Trophoblast cell (in vitro differentiated cells and primary cell): Measurements from ENCODE around the gene PRSS50.
A peak's percentile ranks its signal among the peaks of the same experiment; 100 is the strongest.

Source experiments
- DNase-seq, 2 donors: peaks; one replicate each; pipeline ENCODE4 v3.0.0-alpha.2; 2016
- H2AFZ ChIP-seq: 2 replicates; pipeline ENCODE4 v1.6.1; 2013; ENCODE audit warnings: low read length, moderate library complexity, mild to moderate bottlenecking; ENCODE audit not compliant: insufficient read depth, poor library complexity
- H2AK5ac ChIP-seq: 2 replicates; pipeline ENCODE4 v1.6.1; 2013; ENCODE audit warnings: mild to moderate bottlenecking, low read length
- H2BK120ac ChIP-seq: 2 replicates; pipeline ENCODE4 v1.6.1; 2013; ENCODE audit warnings: low read length, mild to moderate bottlenecking, moderate library complexity; ENCODE audit not compliant: insufficient read depth, poor library complexity
- H2BK12ac ChIP-seq: 2 replicates; pipeline ENCODE4 v1.6.1; 2013; ENCODE audit warnings: mild to moderate bottlenecking, low read length, moderate library complexity
- H2BK5ac ChIP-seq: 2 replicates; pipeline ENCODE4 v1.6.1; 2013; ENCODE audit warnings: low read length, low read depth, moderate library complexity, mild to moderate bottlenecking; ENCODE audit not compliant: poor library complexity
- H3K14ac ChIP-seq: 2 replicates; pipeline ENCODE4 v1.6.1; 2013; ENCODE audit warnings: mild to moderate bottlenecking, low read length
- H3K18ac ChIP-seq: 2 replicates; pipeline ENCODE4 v1.6.1; 2013; ENCODE audit warnings: mild to moderate bottlenecking, low read length
- H3K23ac ChIP-seq: 2 replicates; pipeline ENCODE4 v1.6.1; 2013; ENCODE audit warnings: low read length
- H3K27ac ChIP-seq: 2 replicates; pipeline ENCODE4 v1.5.1; 2013; ENCODE audit warnings: low read depth, mild to moderate bottlenecking, inconsistent platforms, low read length, moderate library complexity
- H3K27me3 ChIP-seq: 2 replicates; pipeline ENCODE4 v1.6.1; 2013; ENCODE audit warnings: inconsistent platforms, mild to moderate bottlenecking, low read length, moderate library complexity; ENCODE audit not compliant: insufficient read depth
- H3K36me3 ChIP-seq, 2 experiments: 1 replicate in 1 of 2; 2 replicates in 1 of 2; pipeline ENCODE4 v1.6.1; 2013; ENCODE audit warnings: low read length in 2 of 2, mild to moderate bottlenecking in 2 of 2, moderate library complexity in 1 of 2; ENCODE audit not compliant: insufficient read depth in 2 of 2, control insufficient read depth in 1 of 2
- H3K4ac ChIP-seq: 2 replicates; pipeline ENCODE4 v1.6.1; 2013; ENCODE audit warnings: low read depth, mild to moderate bottlenecking, low read length, moderate library complexity
- H3K4me1 ChIP-seq, 2 experiments: 1 replicate in 1 of 2; 2 replicates in 1 of 2; pipeline ENCODE4 v1.6.1; 2013; ENCODE audit warnings: low read length in 2 of 2, mild to moderate bottlenecking in 2 of 2, moderate library complexity in 1 of 2; ENCODE audit not compliant: insufficient read depth in 2 of 2, control insufficient read depth in 1 of 2
- H3K4me2 ChIP-seq: 2 replicates; pipeline ENCODE4 v1.6.1; 2013; ENCODE audit warnings: inconsistent platforms, mild to moderate bottlenecking, low read length, moderate library complexity
- H3K4me3 ChIP-seq: 2 replicates; pipeline ENCODE4 v1.5.1; 2013; ENCODE audit warnings: mild to moderate bottlenecking, low read depth, low read length, inconsistent platforms
- H3K79me1 ChIP-seq: one replicate; pipeline ENCODE4 v1.6.1; 2013; ENCODE audit warnings: low read length
- H3K79me2 ChIP-seq: 2 replicates; pipeline ENCODE4 v1.6.1; 2013; ENCODE audit warnings: low read length, mild to moderate bottlenecking; ENCODE audit not compliant: control insufficient read depth, insufficient read depth, poor library complexity
- H3K9ac ChIP-seq: 2 replicates; pipeline ENCODE4 v1.6.1; 2013; ENCODE audit warnings: mild to moderate bottlenecking, low read length
- H3K9me3 ChIP-seq: 2 replicates; pipeline ENCODE4 v1.6.1; 2013; ENCODE audit warnings: low read depth, mild to moderate bottlenecking, control low read depth, inconsistent platforms, low read length; ENCODE audit not compliant: insufficient read depth
- H4K12ac ChIP-seq: 2 replicates; pipeline ENCODE4 v1.6.1; 2013; ENCODE audit warnings: low read depth, mild to moderate bottlenecking, low read length, moderate library complexity
- H4K8ac ChIP-seq: 2 replicates; pipeline ENCODE4 v1.6.1; 2013; ENCODE audit warnings: low read depth, mild to moderate bottlenecking, low read length, moderate library complexity
- H4K91ac ChIP-seq: one replicate; pipeline ENCODE4 v1.6.1; 2013; ENCODE audit warnings: low read depth, mild to moderate bottlenecking, low read length, moderate library complexity
- WGBS: extraction: QIAGEN DNeasy Blood & Tissue Kit; methylation state at CpG from one replicate; pipeline ENCODE4 v1.1.7; 2013; ENCODE audit warnings: missing lambda C conversion rate; ENCODE audit not compliant: insufficient read length, insufficient coverage; ENCODE audit errors: extremely low coverage; 5-methylcytosine and 5-hydroxymethylcytosine counted together

The PRSS50 gene

GRCh38 chr3:46674031-46674845, 43.4 kb downstream of the PRSS50 start:
- Histone ChIP-seq H4K12ac (no peak overlapping the region), H3K18ac (no peak overlapping the region), H3K79me2 (no peaks in the 10 kb centered on the region), H3K27me3 (no peaks in the 10 kb centered on the region), H3K4me3 (no peak overlapping the region), H2AK5ac (no peak overlapping the region), H3K79me1 (no peaks in the 10 kb centered on the region), H3K23ac (no peak overlapping the region), H3K4me2 (no peak overlapping the region), H2AFZ (no peak overlapping the region), H2BK5ac (no peak overlapping the region), H3K9ac (no peak overlapping the region), H4K91ac (no peak overlapping the region), H2BK12ac (no peak overlapping the region), H3K14ac (no peak overlapping the region), H3K27ac (no peak overlapping the region), H4K8ac (no peak overlapping the region), H3K36me3 (peaks cover 3 to 4% of the 10 kb centered on the region in 2 experiments), H3K9me3 (no peaks in the 10 kb centered on the region), H3K4me1 (no peaks in the 10 kb centered on the region), H3K4ac (no peak overlapping the region), H2BK120ac (no peak overlapping the region)
- peak in 1 of 2 donors; percentile 28 for DNase-seq
- no CpG with 5 or more reads among the region's 12 CpGs for WGBS

- H4K91ac ChIP-seq, result no peak overlapping the region
- H3K4me1 ChIP-seq, result no peaks in the 10 kb centered on the region
- peaks cover 3 to 4% of the 10 kb centered on the region in 2 experiments for H3K36me3 ChIP-seq
- no CpG with 5 or more reads among the region's 10 CpGs for WGBS
- no peak overlapping the region for H3K4ac ChIP-seq
- no peaks in the 10 kb centered on the region for H3K27me3 ChIP-seq
- no peak overlapping the region for H2AK5ac ChIP-seq
- H3K9me3 ChIP-seq, result no peaks in the 10 kb centered on the region
- no peak overlapping the region for H3K23ac ChIP-seq
- no peak overlapping the region for H4K12ac ChIP-seq
- no peak overlapping the region for H3K9ac ChIP-seq
- no peak overlapping the region for H2AFZ ChIP-seq
- no peak overlapping the region for H3K14ac ChIP-seq
- no peak for DNase-seq
- no peak overlapping the region for H2BK5ac ChIP-seq
- H3K79me1 ChIP-seq, result no peaks in the 10 kb centered on the region
- no peak overlapping the region for H3K4me3 ChIP-seq
- no peak overlapping the region for H3K4me2 ChIP-seq
- no peak overlapping the region for H3K18ac ChIP-seq
- no peak overlapping the region for H2BK120ac ChIP-seq
- H3K27ac ChIP-seq, result no peak overlapping the region
- no peak overlapping the region for H4K8ac ChIP-seq
- no peaks in the 10 kb centered on the region for H3K79me2 ChIP-seq
- H2BK12ac ChIP-seq, result no peak overlapping the region
Measured at GRCh38 chr3:46673151-46674030, 44.3 kb downstream of the PRSS50 start.

GRCh38 chr3:46672349-46672695, 45.3 kb downstream of the PRSS50 start:
- H3K14ac ChIP-seq, result no peak overlapping the region
- H4K12ac ChIP-seq, result no peak overlapping the region
- no peak overlapping the region for H2BK120ac ChIP-seq

GRCh38 chr3:46671541-46672348, 45.9 kb downstream of the PRSS50 start:
- Histone ChIP-seq H3K79me2 (no peaks in the 10 kb centered on the region), H3K14ac (no peak overlapping the region), H3K27ac (no peak overlapping the region), H2BK5ac (no peak overlapping the region), H3K4ac (no peak overlapping the region), H3K4me3 (no peak overlapping the region), H2AK5ac (no peak overlapping the region), H3K79me1 (no peaks in the 10 kb centered on the region), H4K91ac (no peak overlapping the region), H3K4me1 (no peaks in the 10 kb centered on the region), H2AFZ (no peak overlapping the region), H3K9ac (no peak overlapping the region), H3K36me3 (peaks cover 3 to 4% of the 10 kb centered on the region in 2 experiments), H3K23ac (no peak overlapping the region), H3K27me3 (no peaks in the 10 kb centered on the region), H2BK120ac (no peak overlapping the region), H2BK12ac (no peak overlapping the region), H3K18ac (no peak overlapping the region), H3K4me2 (no peak overlapping the region), H3K9me3 (peaks cover 3% of the 10 kb centered on the region), H4K12ac (no peak overlapping the region), H4K8ac (no peak overlapping the region)
- WGBS, result no CpG with 5 or more reads among the region's 25 CpGs
- no peak for DNase-seq

More at GRCh38 chr3:46672349-46672695, 45.3 kb downstream of the PRSS50 start:
- Histone ChIP-seq H2AFZ (no peak overlapping the region), H3K18ac (no peak overlapping the region), H4K8ac (no peak overlapping the region), H3K23ac (no peak overlapping the region), H3K9me3 (no peaks in the 10 kb centered on the region), H3K4ac (no peak overlapping the region), H3K27me3 (no peaks in the 10 kb centered on the region), H3K4me1 (no peaks in the 10 kb centered on the region), H3K79me1 (no peaks in the 10 kb centered on the region), H3K9ac (no peak overlapping the region), H2BK12ac (no peak overlapping the region), H3K4me2 (no peak overlapping the region), H2BK5ac (no peak overlapping the region), H3K4me3 (no peak overlapping the region), H3K36me3 (peaks cover 3 to 4% of the 10 kb centered on the region in 2 experiments), H3K27ac (no peak overlapping the region), H3K79me2 (no peaks in the 10 kb centered on the region), H2AK5ac (no peak overlapping the region), H4K91ac (no peak overlapping the region)
- no CpG with 5 or more reads among the region's 6 CpGs for WGBS
- DNase-seq, result no peak
